HCT116 (cell line): ENCODE results near the gene IST1. TPM values are rescaled to one million over a fixed set of nuclear protein-coding genes. Genes with fewer than 3 reads are reported as not detected.

Experiments
- ATAC-seq: fragments of 200-7000 bp; cut with Tn5 transposase; 2 replicates; pipeline ENCODE4 v1.9.1; 2020; ENCODE audit warnings: mild to moderate bottlenecking, moderate library complexity
- BruUV-seq: library from RNA; stranded (reverse); fragments of 400-500 nt; replicated peaks from 2 replicates; lab custom pipeline; 2021; lab: Mats Ljungman, UMichigan
- CTCF ChIA-PET: fragments of 300-600 bp; sonication (Branson Sonifier 250); formaldehyde crosslinking; loops from one replicate; lab custom pipeline; 2021; ENCODE audit warnings: antibody characterized with exemption; lab: Charles Lee
- POLR2A ChIA-PET: fragments of 300-600, 350-600 bp; sonication (Branson Sonifier 250); formaldehyde crosslinking; loops from one replicate; lab custom pipeline; 2021; ENCODE audit warnings: antibody characterized with exemption; lab: Charles Lee
- RAD21 ChIA-PET, 2 experiments: fragments of 300-600 bp; sonication (Branson Sonifier 250); formaldehyde crosslinking; loops; one replicate each; lab custom pipeline; 2023; ENCODE audit warnings: low total read pairs in 2 of 2; ENCODE audit not compliant: uncharacterized antibody in 2 of 2, unreplicated experiment in 2 of 2, low non-redundant PET in 1 of 2; lab: Charles Lee
- DNase-seq: peaks from one replicate; pipeline ENCODE4 v3.0.0-alpha.2; 2010; ENCODE audit warnings: low read depth, low spot score
- H2AFZ ChIP-seq: fragments of 200-600 bp; shearing (Covaris generic), sonication (generic); 2 replicates; pipeline ENCODE4 v1.6.1; 2017; ENCODE audit warnings: low read depth, mixed run types, mixed read lengths, antibody characterized with exemption, low read length; ENCODE audit not compliant: poor library complexity, severe bottlenecking
- H3K27ac ChIP-seq: 2 replicates; pipeline ENCODE4 v1.5.1; 2012; ENCODE audit warnings: low read depth, low read length
- H3K27me3 ChIP-seq: fragments of 200-600 bp; sonication (generic); 2 replicates; pipeline ENCODE4 v1.6.1; 2016; ENCODE audit warnings: mixed run types, low read length, mixed read lengths; ENCODE audit not compliant: insufficient read depth
- H3K36me3 ChIP-seq, 2 experiments: fragments of 200-500 bp in 1 of 2; fragments of 200-600 bp in 1 of 2; sonication (Bioruptor generic) in 1 of 2; sonication (generic) in 1 of 2; 2 replicates each; pipeline versions ENCODE4 v1.5.1 to v1.6.1; 2014 to 2016; ENCODE audit warnings: low read length in 2 of 2, inconsistent platforms in 1 of 2, mixed read lengths in 1 of 2, mixed run types in 1 of 2; ENCODE audit not compliant: insufficient read depth in 2 of 2, control insufficient read depth in 1 of 2
- H3K4me1 ChIP-seq, 2 experiments: fragments of 200-600 bp in 1 of 2; sonication (generic) in 1 of 2; 2 replicates each; pipeline versions ENCODE4 v1.5.1 to v1.6.1; 2012 to 2017; ENCODE audit warnings: low read length in 2 of 2, inconsistent platforms in 1 of 2, mild to moderate bottlenecking in 1 of 2, mixed read lengths in 1 of 2, mixed run types in 1 of 2, moderate library complexity in 1 of 2; ENCODE audit not compliant: insufficient read depth in 2 of 2, control insufficient read depth in 1 of 2
- H3K4me2 ChIP-seq: fragments of 200-600 bp; sonication (generic); 2 replicates; pipeline ENCODE4 v1.6.1; 2017; ENCODE audit warnings: mixed run types, low read length, mixed read lengths
- H3K4me3 ChIP-seq, 2 experiments: fragments of 200-600 bp in 1 of 2; sonication (generic) in 1 of 2; replicated peaks in 1 of 2; 2 replicates each; pipeline ENCODE4 v1.5.1; 2011 to 2016; ENCODE audit warnings: low read length in 2 of 2, control low read depth in 1 of 2, low read depth in 1 of 2, mild to moderate bottlenecking in 1 of 2, mixed read lengths in 1 of 2, mixed run types in 1 of 2
- H3K79me2 ChIP-seq: fragments of 200-600 bp; sonication (generic); 2 replicates; pipeline ENCODE4 v1.6.1; 2017; ENCODE audit warnings: mild to moderate bottlenecking, mixed run types, low read length, moderate library complexity, mixed read lengths; ENCODE audit not compliant: insufficient read depth
- H3K9ac ChIP-seq: fragments of 200-600 bp; sonication (generic); 2 replicates; pipeline ENCODE4 v1.6.1; 2016; ENCODE audit warnings: low read length, mixed read lengths
- H3K9me2 ChIP-seq: fragments of 200-600 bp; sonication (generic), shearing (Covaris generic); 2 replicates; pipeline ENCODE4 v1.6.1; 2017; ENCODE audit warnings: mixed run types, mild to moderate bottlenecking, moderate library complexity; ENCODE audit not compliant: insufficient read depth
- H3K9me3 ChIP-seq, 2 experiments: fragments of 200-500 bp in 1 of 2; fragments of 200-600 bp in 1 of 2; sonication (Bioruptor generic) in 1 of 2; sonication (generic) in 1 of 2; 2 replicates each; pipeline ENCODE4 v1.6.1; 2014 to 2017; ENCODE audit warnings: low read length in 2 of 2, mixed read lengths in 2 of 2, inconsistent platforms in 1 of 2, low read depth in 1 of 2, mild to moderate bottlenecking in 1 of 2, mixed run types in 1 of 2, moderate library complexity in 1 of 2; ENCODE audit not compliant: control insufficient read depth in 1 of 2, insufficient read depth in 1 of 2
- H4K20me1 ChIP-seq: fragments of 200-600 bp; sonication (generic), shearing (Covaris generic); 2 replicates; pipeline ENCODE4 v1.6.1; 2017; ENCODE audit warnings: mixed run types, mild to moderate bottlenecking, moderate library complexity; ENCODE audit not compliant: insufficient read depth
- CEBPB ChIP-seq: IDR thresholded peaks from 2 replicates; pipeline ENCODE4 v1.6.1; 2012; ENCODE audit warnings: low read depth
- TCF7L2 ChIP-seq: IDR thresholded peaks from 2 replicates; pipeline ENCODE4 v1.7.0; 2011; ENCODE audit warnings: borderline replicate concordance, inconsistent platforms; ENCODE audit not compliant: insufficient read depth, insufficient read length; ENCODE audit errors: extremely low read depth
- intact Hi-C: fragments of 100-400 bp; cut with micrococcal nuclease; formaldehyde crosslinking; loops from 2 replicates; pipeline ENCODE4 v1.10.0; 2022
- total RNA-seq: library from RNA; stranded (reverse); gene quantifications from one replicate; pipeline ENCODE4 v1.2.1, GENCODE V29; 2021; ENCODE audit not compliant: unreplicated experiment
- TF ChIP-seq, protein P1 (sequence below): IDR thresholded peaks from 2 replicates; pipeline ENCODE4 v1.6.1; 2012; ENCODE audit warnings: low read depth
- TF ChIP-seq, protein P2 (sequence below): IDR thresholded peaks from 2 replicates; pipeline ENCODE4 v1.6.1; 2011; ENCODE audit warnings: mild to moderate bottlenecking, low read length, moderate library complexity; ENCODE audit not compliant: insufficient replicate concordance; ENCODE audit errors: extremely low read depth

Gene IST1
- total RNA-seq, 1 experiment from 2014 or later = 191 TPM

DNA sequence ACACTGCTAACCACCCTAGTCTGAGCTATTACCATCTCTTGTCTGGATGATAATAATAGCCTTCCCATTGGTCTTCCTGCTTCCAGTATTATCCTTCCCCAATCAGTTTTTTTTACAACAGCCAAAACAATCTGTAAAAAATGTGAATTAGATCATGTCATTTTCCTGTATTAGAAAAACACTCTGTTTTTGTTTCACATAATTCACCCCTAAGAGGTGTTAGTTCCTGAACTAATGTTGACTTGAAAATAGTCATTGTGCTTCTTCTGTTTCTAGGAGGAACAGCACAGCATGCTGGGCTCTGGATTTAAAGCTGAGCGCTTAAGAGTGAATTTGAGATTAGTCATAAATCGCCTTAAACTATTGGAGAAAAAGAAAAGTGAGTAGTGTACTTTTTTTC lies 20.0 kb downstream of the IST1 start:
- ATAC-seq (no peak), DNase-seq (no peak)
- Histone ChIP-seq H3K9ac (no peak overlapping the region), H3K4me2 (no peak overlapping the region), H3K4me3 (no peak overlapping the region), H3K79me2 (peaks cover 99% of the 10 kb centered on the region), H3K36me3 (peaks cover 30 to 48% of the 10 kb centered on the region in 2 experiments), H4K20me1 (peaks cover 36% of the 10 kb centered on the region), H3K27ac (no peak overlapping the region), H3K9me3 (peaks cover 6 to 9% of the 10 kb centered on the region in 2 experiments; a peak in 2 of 4 replicates), H3K4me1 (no peaks in the 10 kb centered on the region), H2AFZ (no peak overlapping the region), H3K9me2 (no peaks in the 10 kb centered on the region), H3K27me3 (no peaks in the 10 kb centered on the region)
- RAD21 ChIA-PET = no interaction called here
- no TSS peak for BruUV-seq
- intact Hi-C loops = no loop called here
- TF ChIP-seq, protein P1, sequence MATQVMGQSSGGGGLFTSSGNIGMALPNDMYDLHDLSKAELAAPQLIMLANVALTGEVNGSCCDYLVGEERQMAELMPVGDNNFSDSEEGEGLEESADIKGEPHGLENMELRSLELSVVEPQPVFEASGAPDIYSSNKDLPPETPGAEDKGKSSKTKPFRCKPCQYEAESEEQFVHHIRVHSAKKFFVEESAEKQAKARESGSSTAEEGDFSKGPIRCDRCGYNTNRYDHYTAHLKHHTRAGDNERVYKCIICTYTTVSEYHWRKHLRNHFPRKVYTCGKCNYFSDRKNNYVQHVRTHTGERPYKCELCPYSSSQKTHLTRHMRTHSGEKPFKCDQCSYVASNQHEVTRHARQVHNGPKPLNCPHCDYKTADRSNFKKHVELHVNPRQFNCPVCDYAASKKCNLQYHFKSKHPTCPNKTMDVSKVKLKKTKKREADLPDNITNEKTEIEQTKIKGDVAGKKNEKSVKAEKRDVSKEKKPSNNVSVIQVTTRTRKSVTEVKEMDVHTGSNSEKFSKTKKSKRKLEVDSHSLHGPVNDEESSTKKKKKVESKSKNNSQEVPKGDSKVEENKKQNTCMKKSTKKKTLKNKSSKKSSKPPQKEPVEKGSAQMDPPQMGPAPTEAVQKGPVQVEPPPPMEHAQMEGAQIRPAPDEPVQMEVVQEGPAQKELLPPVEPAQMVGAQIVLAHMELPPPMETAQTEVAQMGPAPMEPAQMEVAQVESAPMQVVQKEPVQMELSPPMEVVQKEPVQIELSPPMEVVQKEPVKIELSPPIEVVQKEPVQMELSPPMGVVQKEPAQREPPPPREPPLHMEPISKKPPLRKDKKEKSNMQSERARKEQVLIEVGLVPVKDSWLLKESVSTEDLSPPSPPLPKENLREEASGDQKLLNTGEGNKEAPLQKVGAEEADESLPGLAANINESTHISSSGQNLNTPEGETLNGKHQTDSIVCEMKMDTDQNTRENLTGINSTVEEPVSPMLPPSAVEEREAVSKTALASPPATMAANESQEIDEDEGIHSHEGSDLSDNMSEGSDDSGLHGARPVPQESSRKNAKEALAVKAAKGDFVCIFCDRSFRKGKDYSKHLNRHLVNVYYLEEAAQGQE = no peak
- no peak for TF ChIP-seq TCF7L2
- TF ChIP-seq, protein P2, sequence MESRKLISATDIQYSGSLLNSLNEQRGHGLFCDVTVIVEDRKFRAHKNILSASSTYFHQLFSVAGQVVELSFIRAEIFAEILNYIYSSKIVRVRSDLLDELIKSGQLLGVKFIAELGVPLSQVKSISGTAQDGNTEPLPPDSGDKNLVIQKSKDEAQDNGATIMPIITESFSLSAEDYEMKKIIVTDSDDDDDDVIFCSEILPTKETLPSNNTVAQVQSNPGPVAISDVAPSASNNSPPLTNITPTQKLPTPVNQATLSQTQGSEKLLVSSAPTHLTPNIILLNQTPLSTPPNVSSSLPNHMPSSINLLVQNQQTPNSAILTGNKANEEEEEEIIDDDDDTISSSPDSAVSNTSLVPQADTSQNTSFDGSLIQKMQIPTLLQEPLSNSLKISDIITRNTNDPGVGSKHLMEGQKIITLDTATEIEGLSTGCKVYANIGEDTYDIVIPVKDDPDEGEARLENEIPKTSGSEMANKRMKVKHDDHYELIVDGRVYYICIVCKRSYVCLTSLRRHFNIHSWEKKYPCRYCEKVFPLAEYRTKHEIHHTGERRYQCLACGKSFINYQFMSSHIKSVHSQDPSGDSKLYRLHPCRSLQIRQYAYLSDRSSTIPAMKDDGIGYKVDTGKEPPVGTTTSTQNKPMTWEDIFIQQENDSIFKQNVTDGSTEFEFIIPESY = no peak
- TF ChIP-seq CEBPB = no peak
- POLR2A ChIA-PET = no interaction called here
- CTCF ChIA-PET = no interaction called here
